Measurements from ENCODE around the gene RAB11FIP3.
"Not testable (repeated sequence)": the region's sequence is repeated elsewhere in the genome, so short reads cannot be mapped to it uniquely, and the experiment has no call there.

Gene RAB11FIP3

DNA sequence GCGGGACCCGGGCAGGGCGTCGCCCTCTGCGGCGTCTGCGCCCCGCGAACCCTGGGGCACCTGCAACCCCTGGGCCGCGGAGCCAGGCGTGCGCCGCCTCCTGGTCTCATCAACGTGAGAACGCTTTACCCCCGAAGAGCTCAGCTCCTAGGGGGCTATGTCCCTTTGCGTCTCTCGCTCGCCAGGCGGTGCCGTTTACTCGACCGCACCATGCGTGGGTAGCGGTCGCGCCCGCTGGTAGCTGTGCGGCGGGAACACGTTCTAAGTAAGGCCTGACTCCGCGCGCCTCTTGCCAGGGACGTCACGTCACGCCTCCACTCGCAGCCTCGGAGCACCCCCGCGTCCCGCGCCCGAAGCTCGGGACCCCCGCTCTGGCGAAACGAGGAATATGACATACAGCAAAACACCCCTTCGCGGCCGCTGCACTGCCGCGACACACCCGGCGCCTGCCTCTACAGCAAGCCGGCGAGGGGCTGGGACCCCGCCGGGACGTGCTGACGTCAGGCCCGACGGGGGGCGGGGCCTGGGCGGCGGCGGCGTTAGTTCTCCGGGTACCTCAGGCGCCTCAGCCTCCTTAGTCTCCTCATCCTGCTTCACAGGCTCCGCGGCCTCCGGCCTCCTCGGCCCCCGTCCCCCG is at the start of gene RAB11FIP3:
Gene RAB11FIP3 (plus strand): TSS at position 568 of the 637 bp plus-strand sequence. CDS start 358 bp downstream, outside the sequence.
- peak within 1 kb of the TSS; percentile 75 to 83 for H3K4me3 ChIP-seq (replicated peaks in 1 of 2; ENCODE audit: low read depth in 2 of 2, low read length in 2 of 2)
- peak; percentile 75 to 82 for DNase-seq (ENCODE audit: low read depth in 2 of 2)
- TF ChIP-seq CTCF (IDR thresholded peaks at IDR 0.05; ENCODE audit: low read depth, low read length) = no peak

GRCh38 chr16:375927-376816 is 49.3 kb upstream of the RAB11FIP3 start:
- no peak for DNase-seq (ENCODE audit: low read depth in 2 of 2)
- no peak overlapping the region for H3K4me3 ChIP-seq (replicated peaks in 1 of 2; ENCODE audit: low read depth in 2 of 2, low read length in 2 of 2)
- TF ChIP-seq CTCF (IDR thresholded peaks at IDR 0.05; ENCODE audit: low read depth, low read length) = no peak

DNA sequence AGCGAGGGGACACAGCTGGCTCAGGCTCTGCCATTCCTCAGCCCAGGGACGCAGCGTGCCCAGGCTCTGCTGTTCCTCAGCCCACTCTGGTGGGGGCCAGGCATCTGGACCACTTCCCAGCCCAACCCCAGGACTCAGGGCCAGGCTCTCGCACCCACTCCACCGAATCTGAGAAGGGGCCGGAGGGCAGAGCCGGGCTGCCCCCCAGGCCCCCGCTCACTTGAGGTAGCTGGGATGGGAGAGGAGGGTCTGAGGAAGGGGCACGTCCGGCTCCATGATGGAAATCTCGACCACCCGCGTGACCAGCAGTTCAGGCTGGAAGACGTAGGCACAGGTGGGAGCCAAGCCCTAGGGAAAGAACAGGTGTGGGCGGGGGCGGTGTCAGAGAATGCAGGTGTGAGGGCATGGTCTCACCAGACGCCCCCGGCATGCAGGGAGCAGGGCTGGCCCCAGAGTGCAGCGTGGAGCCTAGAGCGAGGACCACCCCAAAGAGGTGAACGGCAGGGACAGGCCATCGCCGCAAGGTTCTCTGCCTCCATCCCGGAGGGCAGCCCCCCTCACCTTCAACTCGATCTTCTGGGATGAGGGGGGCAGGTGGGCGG is 48.5 kb upstream of the RAB11FIP3 start:
- DNase-seq (ENCODE audit: low read depth in 2 of 2) = no peak
- TF ChIP-seq CTCF (IDR thresholded peaks at IDR 0.05; ENCODE audit: low read depth, low read length) = no peak
- H3K4me3 ChIP-seq (replicated peaks in 1 of 2; ENCODE audit: low read depth in 2 of 2, low read length in 2 of 2) = no peak overlapping the region

DNA sequence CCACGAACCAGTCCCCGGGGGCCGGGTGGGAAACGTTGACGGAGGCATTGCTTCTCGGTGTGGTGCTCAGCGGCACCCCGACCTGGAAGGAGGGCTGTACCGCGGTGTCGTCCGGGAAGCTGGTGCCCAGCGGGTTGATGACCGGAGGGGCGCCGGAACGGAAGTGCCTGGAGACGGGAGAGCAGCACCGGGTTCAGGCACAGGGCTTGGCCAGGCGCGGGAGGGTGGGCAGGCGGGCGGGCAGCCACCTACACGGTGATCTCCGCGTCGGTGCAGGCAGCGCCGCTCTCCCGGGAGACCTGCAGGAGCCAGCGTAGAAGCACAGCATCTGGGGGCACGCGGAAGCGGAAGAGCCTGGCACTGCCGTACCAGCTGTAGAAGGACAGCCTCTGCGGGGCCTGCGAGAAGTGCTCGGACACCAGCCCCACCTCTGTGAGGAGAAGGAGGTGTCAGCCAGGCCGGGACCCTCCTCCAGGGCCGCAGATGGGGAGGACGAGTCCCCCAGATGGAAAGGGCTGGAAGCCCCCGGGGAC is 48.0 kb upstream of the RAB11FIP3 start:
- DNase-seq (ENCODE audit: low read depth in 2 of 2) = no peak
- H3K4me3 ChIP-seq (replicated peaks in 1 of 2; ENCODE audit: low read depth in 2 of 2, low read length in 2 of 2) = no peak overlapping the region
- no peak for TF ChIP-seq CTCF (IDR thresholded peaks at IDR 0.05; ENCODE audit: low read depth, low read length)

DNA sequence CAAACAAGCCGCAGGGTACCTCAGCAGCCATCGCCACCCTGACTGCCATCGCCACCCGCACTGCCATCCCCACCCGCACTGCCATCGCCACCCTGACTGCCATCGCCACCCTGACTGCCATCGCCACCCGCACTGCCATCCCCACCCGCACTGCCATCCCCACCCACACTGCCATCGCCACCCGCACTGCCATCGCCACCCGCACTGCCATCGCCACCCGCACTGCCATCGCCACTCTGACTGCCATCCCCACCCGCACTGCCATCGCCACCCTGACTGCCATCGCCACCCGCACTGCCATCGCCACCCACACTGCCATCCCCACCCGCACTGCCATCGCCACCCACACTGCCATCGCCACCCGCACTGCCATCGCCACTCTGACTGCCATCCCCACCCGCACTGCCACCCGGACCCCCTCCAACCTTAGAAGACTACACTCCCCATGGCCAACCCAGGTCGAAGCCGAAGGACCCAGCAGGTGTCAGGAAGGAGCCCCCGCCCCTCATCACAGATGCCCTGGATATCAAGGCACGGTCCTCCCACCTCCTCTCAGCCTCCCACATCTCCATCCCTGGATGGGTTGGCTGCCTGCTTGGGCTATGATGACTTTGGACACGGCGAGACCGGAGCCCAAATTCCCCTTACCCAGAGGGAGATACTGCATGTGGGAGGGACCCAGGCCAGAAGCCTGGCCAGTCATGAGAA is 47.2 kb upstream of the RAB11FIP3 start:
- not testable (repeated sequence) for DNase-seq (ENCODE audit: low read depth in 2 of 2); H3K4me3 ChIP-seq (replicated peaks in 1 of 2; ENCODE audit: low read depth in 2 of 2, low read length in 2 of 2)

- no peak for DNase-seq (ENCODE audit: low read depth in 2 of 2)
These were observed 46.6 kb upstream of the RAB11FIP3 start for GRCh38 chr16:378821-379182.

More at GRCh38 chr16:378821-379182, 46.6 kb upstream of the RAB11FIP3 start:
- no peak overlapping the region for H3K4me3 ChIP-seq (replicated peaks in 1 of 2; ENCODE audit: low read depth in 2 of 2, low read length in 2 of 2)
- no peak for TF ChIP-seq CTCF (IDR thresholded peaks at IDR 0.05; ENCODE audit: low read depth, low read length)

Measured in cardiac fibroblast (primary cell).